ENCODE measurements around the gene PIP5K1B.

DNA sequence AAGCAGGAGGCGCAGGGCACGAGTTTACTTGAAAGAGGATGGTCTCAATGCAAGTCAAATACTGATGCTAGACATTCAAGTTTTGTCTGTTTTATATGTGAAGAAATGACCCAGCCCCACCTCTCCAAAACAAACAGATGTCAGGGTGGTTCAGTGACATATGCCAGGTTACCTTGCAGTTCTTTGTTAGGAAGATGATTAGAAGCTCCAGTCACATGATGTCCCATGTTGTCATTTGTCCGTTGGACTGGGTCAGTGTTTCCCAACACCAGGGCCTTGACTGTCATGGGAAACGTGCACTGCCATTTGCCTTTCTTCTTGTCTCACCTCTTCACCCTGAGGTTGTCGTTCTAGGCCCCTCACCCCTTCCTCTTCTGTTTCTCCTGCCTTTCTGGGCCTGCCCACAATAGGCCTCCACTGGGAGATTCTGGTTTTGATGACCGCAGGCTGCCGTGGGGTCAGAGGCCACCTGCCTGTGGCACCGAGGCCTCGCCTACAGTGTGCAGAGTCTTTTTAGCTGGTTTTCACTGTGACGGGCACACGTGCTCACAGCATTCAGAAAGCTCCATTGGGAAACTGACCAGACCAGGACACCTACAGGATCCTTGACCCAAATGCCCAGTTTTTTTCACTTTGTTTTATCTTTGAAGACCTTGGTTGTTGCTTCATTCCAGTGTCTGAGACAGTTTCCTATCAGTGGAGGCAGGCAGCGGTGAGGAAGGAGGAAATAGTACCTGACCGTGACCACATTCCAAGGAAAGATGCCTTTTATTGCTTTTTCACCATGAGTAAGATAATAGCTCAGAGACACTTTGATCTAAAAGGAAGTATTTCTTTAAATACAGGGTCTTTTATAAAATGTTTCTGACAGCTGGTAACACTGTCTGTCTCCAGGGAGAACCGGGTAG is 123.1 kb downstream of the PIP5K1B start:
- TF ChIP-seq POLR2AphosphoS5 (IDR thresholded peaks at IDR 0.05; ENCODE audit: borderline replicate concordance, low read depth, low read length) (no peak), EZH2 (IDR thresholded peaks at IDR 0.05) (no peak), FOXP2 (optimal IDR thresholded peaks at IDR 0.05; ENCODE audit: control extremely low read depth, extremely low read length, insufficient read depth) (no peak)
